Stimulated activated CD8-positive, alpha-beta memory T cell treated with anti-CD3 and anti-CD28 coated beads, Interleukin-12 subunit alpha, Interleukin-12 subunit beta, amount 100 ng/mL, for 4 hours (primary cell): ENCODE measurements around the gene AP1G2.
"Not testable (repeated sequence)": the region's sequence is repeated elsewhere in the genome, so short reads cannot be mapped to it uniquely, and the experiment has no call there.

Source experiments
- DNase-seq: peaks from one replicate; pipeline ENCODE4 v3.0.0-alpha.2; 2020; ENCODE audit warnings: low read depth

Gene AP1G2, protein sequence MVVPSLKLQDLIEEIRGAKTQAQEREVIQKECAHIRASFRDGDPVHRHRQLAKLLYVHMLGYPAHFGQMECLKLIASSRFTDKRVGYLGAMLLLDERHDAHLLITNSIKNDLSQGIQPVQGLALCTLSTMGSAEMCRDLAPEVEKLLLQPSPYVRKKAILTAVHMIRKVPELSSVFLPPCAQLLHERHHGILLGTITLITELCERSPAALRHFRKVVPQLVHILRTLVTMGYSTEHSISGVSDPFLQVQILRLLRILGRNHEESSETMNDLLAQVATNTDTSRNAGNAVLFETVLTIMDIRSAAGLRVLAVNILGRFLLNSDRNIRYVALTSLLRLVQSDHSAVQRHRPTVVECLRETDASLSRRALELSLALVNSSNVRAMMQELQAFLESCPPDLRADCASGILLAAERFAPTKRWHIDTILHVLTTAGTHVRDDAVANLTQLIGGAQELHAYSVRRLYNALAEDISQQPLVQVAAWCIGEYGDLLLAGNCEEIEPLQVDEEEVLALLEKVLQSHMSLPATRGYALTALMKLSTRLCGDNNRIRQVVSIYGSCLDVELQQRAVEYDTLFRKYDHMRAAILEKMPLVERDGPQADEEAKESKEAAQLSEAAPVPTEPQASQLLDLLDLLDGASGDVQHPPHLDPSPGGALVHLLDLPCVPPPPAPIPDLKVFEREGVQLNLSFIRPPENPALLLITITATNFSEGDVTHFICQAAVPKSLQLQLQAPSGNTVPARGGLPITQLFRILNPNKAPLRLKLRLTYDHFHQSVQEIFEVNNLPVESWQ

DNA sequence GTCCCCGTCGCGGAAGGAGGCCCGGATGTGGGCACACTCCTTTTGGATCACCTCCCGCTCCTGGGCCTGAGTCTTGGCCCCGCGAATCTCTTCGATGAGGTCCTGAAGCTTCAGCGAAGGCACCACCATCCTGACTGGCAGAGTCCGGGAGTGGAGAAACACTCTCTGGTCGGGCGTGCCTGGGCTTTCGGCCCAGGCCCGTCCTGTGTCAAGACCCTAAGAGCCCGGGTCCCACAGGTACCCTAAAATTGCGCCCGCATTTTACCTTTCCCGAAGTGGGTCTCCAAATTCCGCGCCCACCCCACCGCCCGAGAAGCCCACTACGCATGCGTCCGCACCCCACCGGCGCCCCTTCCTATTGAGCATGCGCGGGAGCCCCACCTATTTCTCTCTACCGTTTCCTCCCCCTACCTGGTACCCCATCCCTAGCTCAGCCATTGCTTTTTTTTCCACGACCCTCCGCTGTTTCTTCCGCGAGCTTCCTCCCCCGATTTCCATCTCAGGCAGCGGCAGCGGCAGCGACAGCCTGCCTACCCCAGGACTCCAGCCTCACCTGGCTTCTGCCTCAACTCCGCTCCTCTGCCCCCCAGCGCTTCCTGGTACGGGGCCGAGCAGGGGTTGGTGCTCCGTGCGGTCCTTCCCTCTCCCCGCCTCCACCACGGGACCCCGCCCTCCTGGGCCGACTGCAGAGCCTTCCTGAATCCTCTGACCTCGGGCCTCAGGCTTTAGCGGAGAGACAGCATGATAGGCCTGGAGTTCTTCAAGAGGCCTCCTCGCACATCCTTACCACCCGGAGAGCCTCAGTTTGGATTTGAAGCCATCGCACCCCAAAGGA, at the start of gene AP1G2:
Gene AP1G2 (minus strand): TSS at position 606 of the 835 bp plus-strand sequence. CDS start 477 bp downstream, at position 129.
- peak; percentile 75 for DNase-seq

DNA sequence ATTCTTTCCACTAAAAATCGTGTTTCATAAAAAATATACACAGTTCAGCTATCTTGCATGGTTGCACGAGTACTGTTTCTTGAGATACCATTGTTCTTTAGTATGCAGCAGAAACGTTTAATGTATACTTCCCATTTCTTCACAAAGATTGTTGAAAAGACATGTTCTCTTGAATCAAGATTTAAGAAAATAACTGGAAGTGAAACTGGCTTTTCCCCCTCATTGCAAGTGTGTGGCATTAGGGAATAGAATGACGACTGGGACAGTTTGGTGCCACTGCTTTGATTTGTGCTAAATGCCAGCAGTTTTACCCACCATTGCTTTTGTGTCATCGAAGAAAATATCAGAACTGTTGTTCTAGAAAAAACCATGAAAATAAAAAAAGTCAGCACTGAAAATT, 48.3 kb upstream of the AP1G2 start:
- DNase-seq: no peak

DNA sequence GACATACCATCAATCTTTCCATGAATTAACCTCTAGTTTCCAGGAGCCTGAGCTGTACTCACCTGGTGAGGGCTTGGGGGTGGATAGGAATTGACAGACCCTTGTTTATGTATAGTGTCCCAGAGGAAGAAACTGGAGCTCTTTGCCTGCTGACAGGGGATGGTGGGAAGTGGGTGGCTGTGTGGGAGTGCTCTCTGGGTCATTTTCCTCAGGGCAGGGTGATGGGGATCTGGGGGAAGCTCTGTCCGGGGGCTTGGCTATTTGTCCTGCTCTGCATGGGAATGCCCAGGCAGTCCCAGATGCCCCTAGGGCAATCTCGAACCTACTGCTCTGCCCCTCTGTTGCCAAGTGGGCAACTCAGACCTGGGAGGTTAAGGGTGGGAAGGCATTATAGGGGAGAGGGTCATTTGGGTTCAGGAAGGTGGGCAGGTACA, 46.8 kb upstream of the AP1G2 start:
- no peak for DNase-seq

DNA sequence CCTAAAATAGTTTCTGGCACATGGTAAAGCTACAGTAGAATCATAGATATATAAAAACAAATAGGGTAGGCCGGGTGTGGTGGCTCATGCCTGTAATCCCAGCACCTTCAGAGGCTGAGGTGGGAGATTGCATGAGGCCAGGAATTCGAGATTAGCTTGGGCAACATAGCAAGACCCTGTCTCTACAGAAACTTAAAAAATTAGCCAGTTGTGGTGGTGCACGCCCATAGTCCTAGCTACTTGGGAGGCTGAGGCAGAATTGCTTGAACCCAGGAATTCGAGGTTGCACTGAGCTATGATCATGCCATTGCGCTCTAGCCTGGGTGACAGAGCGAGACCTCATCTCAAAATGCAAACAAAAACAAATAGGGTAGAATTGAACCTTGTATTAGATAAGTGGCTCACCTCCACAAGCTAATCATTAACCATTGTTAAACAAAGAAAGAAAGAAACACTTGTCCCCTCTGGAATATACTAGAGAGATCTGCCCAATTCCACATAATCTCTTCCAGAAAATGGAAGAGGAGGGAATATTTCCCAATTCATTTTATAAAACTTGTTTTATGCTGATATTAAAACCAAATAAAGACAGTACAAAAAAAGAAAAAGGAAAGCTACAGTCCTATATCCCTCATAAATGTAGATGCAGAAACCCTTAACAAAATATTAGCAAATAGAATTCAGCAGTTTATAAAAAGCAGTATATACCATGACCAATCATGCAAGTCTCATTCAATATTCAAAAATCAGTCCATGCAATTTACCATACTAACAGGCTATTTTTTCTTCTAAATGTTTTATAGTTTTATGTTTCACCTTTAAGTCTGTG, 45.9 kb upstream of the AP1G2 start:
- DNase-seq: no peak

DNA sequence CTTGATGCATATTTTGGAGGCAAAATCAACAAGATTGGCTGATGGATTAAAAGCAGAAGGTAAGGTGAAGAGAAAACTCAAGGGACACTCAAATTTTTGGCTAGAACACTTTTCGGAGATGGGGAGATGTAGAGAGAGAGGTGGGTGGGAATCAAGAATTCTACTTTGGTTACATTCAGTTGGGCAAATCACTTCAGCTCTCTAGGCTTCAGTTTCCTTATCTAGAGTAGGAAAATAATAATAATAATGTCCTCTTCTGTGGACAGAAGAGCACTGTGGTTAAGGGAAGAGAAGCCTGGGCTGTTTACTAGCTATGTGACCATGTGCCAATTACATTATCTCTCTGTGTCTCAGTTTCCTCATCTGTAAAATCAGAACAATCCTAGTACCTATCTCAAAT, 45.2 kb upstream of the AP1G2 start:
- DNase-seq: no peak

DNA sequence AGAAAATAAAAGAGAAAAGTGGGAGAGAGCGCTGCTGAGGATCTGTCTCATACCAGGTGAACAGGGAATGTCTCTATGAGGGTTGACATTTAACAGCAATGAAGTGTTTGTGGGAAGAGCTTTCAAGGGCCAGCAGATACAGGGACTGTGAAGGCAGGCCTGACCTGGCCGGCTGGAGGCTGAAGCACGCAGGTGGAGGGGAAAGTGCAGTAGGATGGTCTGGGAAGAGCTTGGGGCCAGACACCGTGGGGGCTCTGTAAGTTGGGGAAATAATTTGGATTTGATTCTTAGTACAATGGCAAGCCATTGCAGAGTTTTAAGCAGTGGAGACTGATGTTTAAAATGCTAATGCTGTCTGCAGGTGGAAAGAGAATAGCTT, 44.8 kb upstream of the AP1G2 start:
- DNase-seq: no peak

DNA sequence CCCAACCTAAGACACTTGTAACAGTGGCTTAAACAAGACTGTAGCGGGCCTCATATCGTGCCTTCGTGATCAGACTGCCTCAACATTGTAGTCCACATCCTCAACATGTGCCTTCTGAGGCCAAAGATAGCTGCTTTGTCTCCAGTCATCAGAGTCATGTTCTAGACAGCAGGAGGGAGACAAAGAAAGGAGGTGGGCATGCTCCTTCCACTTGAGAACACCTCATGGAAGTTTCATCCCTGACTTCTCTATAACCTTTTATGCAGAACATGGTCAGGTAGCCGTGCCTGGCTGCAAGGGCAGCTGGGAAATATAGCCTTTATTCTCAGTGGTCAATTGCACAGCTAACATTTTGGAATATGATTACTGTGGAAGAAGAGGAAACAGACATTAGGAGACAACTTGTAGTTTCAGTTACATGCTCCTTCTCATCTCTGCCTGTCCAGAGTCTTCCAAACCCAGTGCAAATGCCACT, 43.3 kb upstream of the AP1G2 start:
- DNase-seq: no peak

DNA sequence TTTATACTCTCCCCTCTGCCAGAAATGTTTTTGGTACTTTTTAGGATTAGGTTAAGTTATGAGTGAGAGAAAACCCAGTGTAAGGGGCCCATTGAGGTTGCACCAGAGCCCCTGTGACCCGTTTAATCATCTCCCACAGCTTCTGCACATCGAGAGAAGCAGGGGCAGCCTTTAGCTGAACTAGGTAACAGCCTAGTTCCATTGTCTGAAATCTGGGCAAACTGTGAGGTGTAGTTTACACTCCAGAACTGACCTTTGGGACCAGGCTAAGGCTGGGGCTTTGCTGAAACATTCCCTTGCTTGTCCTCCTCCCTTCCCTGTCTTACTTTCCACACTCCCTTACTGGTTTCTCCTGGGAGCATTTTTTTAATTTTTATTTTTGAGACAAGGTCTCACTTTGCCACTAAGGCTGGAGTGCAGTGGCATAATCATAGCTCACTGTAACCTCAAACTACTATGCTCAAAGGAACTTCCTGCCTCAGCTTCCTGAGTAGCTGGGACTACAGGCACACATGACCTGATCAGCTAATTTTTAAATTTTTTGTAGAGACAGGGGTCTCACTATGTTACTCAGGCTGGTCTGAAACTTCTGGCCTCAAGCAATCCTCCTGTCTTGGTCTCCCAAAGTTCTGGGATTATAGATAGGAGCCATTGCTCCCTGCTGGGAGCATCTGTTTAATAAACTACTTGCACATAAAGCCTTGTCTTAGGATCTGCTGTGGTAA, 42.7 kb upstream of the AP1G2 start:
- DNase-seq: no peak

DNA sequence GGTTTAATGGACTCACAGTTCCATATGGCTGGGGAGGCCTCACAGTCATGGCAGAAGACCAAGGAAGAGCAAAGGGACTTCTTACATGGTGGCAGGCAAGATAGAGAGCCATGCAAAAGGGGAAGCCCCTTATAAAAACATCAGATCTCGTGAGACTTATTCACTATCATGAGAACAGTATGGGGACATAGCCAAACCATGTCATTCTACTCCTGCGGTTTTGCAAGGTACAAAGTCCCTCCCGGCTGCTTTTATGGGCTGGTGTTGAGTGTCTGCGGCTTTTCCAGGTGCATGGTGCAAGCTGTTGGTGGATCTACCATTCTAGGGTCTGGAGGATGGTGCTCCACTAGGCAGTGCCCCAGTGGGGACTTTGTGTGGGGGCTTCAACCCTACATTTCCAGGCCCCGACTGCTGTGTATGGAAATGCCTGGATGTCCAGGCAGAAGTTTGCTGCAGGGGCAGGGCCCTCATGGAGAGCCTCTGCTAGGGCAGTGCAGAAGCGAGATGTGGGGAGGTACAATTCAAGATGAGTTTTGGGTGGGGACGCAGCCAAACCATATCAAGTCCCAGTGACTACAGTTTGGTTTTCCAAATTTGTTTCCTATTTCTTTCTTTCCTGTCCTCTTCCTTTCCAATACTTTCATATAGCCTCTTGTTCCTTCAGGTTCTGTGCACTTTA, 42.0 kb upstream of the AP1G2 start:
- not testable (repeated sequence) for DNase-seq

DNA sequence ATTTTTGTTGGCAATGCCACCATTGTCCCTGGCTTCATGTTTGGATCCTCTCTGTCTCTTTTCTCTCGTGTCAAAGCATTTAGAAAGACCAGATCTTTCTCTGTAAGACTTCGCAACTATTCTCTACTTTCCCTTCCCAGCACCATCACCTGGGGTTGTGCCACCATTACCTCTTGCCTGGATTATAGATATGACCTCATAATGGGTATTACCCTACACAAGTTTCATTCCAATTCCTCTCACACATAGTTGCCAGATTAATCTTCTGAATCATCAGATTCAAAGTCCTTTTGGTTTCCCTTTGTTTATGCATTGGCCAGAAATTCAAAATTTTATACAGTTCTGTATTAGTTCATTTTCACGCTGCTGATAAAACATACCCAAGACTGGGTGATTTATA, 41.4 kb upstream of the AP1G2 start:
- no peak for DNase-seq

DNA sequence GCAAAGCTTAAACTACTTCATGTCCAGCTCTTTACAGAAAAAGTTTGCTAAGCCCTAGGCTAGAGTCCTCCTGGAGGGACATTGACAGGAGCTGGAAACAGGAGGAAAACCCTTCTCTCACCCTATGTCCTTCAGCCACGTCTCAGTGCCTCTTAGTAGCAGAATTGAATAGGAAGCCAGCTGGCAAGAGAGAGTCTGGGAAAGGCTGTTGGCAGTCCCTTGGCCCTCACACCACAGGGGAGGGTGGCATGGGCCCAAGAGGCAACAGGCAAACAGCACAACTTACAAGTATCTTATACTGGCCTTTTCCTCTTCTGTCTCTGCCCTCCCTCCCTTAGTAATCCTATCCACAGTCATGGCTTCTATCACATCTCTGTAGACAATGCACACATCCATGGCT, 40.9 kb upstream of the AP1G2 start:
- DNase-seq: no peak

DNA sequence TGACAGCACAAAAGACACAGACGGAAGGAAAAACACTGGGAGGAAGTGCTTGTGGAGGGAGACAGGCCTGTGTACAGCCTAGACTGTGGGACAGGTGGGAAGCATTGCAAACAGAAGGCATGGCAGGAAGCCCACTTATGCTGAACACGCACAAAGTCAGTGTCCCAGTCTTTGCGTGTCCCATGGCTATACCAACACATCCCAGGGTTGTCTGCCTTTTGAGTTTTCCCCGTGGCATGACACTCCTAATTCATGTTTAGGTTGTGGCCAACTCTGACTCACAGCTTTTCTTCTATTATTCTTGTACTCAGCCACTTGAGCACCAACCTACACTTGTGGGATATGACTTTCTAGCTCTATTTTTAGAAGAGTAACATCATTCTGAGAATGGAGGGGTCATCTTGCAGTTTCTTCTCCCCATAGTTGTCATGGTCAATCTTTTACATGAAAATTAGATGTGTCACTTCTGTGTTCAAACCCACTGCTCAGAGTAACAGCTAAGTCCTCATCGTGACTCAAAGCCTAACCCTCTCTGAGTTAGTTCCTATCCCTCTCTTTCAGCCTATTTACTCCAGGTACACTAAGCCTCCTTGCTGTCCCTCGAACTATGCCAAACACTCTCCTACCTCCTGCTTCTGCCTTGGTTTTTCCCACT, 38.5 kb upstream of the AP1G2 start:
- no peak for DNase-seq

DNA sequence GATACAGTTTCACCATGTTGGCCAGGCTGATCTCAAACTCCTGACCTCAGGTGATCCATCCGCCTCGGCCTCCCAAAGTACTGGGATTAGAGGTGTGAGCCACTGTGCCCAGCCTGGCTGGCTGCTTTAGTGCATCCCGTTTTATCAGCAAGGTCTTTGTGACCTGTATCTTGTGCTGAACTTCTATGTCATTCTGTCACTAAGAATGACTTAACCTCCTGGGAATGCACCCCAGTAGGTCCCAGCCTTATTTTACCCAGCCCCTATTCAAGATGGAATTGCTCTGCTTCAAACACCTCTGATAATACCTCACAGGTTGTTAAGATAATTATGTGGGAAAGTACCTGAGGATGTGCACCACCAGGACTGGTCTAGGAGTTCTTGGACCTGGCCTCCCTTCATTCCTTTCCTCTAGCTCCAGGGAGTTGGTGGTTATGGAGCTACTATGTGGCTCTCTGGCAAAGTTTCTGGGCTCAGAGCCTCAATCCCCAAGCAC, 37.1 kb upstream of the AP1G2 start:
- DNase-seq: no peak

DNA sequence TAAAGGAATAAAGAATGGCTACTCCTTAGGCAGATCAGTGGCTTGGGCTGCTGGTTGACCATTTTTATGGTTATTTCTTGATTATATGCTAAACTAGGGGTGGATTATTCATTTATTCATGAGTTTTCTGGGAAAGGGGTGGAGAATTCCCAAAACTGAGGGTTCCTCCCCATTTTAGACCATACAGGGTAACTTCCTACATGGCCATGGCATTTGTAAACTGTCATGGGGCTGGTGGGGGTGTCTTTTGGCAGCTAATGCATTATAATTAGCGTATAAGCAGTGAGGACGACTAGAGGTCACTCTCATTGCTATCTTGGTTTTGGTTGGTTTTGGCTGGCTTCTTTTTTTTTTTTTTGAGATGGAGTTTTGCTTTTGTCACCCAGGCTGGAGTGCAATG, 36.6 kb upstream of the AP1G2 start:
- DNase-seq: no peak

DNA sequence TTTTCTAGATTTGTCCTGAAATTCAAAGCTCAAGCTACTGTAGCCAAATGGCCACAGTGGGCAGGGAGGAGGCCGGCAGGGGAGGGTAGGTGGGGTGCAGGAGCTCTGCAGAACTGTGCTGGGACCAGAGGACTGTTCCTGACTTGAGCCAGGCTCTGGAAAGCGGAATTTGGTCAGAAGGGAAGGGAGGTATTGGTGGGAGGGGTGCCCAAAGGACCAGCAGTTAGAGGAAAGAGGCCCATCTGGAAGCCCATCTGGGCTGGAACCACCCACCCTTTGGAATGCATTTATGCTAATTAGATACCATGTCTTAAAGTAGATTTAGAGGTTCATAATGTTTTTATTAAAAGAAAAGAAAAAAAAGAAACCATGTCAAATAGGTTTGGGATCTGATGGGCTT, 35.5 kb upstream of the AP1G2 start:
- no peak for DNase-seq

DNA sequence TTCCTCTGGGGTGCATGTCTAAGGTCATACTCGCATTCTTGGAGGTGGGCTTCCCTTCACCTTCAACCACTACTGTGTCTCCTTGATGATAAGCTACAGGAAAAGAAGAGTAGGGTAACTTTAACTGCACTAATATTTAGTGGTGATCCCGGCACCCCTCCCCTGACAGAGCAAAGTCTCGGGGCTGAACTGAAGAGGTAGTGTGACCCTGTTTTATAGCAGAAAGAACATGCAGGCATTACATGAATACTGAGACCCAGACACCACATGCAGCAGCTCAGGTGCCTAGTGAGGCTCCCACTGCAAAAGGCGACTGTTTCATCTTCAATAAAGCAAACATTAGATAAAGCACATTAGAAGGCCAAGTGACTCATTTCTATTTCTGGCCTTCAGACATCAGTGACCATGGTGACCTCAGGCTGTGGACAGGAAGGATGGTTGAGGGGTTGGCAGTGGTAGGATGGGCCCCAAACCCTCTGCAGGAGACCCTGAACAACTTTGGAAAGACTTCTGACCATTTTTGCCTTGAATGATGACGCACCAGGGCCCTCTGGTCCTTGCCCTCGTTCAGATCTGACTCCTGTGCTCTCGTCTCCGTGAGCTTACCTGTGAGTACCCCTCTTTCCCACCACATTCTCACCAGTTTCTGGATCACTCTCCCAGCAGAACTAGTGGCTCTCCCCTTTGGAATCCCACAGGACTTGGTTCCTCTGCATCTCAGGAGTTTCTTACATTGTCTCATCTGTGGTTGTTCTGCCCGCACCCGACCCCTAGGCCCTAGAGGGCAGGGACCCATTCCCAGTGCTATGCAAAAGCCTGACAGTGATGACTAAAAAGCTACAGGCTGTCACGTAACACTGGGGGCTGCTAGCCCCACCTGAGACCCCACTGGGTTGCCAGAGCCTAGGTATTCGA, 34.8 kb upstream of the AP1G2 start:
- no peak for DNase-seq

DNA sequence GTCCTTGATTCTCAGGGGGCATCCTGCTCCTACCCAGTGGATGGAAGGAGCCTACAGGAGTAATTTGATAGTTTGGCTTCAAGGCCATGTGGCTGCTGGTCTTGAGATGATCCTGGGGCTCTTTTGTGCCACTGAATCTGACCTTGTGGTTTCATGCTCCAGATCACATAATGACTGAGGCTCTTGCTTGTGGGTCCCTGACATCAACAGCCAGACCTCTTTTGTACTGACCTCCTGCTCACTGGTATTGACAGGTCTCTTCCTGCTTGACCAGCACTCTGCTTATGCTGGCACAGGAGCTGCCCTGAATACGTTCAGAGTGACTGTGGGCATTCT, 34.2 kb upstream of the AP1G2 start:
- no peak for DNase-seq

DNA sequence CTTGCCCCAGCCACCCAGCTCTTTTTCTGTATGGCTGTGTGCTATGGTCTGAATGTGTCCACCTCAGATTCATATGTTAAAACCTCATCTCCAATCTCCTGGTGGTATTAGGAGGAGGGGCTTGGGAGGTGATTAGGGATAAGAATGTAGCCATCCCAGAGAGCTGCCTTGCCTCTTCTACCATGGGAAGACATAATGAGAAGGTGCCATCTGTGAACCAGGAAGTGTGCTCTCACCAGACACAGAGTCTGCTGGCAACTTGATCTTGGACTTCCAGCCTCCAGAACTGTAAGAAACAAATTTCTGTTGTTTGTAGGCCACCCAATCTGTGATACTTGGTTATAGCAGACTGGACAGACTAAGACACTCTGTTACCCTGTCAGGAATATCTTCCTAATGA, 33.8 kb upstream of the AP1G2 start:
- DNase-seq: no peak

DNA sequence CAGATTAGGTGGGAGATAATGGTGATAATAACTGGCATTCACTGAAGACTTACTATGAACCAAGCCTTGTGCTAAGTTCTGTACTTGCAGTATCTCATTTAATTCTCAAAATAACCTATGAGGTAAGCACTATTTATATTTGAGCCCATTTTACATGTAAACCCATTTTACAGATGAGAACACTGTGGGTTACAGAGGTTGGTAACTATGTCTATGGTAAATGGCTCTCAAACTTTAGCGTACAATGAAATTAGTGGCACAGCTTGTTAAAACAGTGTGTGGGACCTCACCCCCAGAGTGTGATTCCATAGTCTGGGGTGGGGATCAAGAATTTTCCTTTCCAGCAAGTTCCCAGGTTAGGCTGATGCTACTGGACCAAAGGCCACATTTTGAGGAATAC, 33.2 kb upstream of the AP1G2 start:
- no peak for DNase-seq
